ENCODE results near the gene ERGIC1. TPM values are rescaled to one million over a fixed set of nuclear protein-coding genes. Genes with fewer than 3 reads are reported as not detected.

The ERGIC1 gene
- total RNA-seq, 3 donors from 2014 or later (not counting 1 experiment from before 2014, with no cell fraction given), result 86.2 to 126 (median 121) TPM

- no peak for ATAC-seq
- no peak for TF ChIP-seq CTCF (IDR thresholded peaks at IDR 0.05)
- no peak for DNase-seq
- Mint-ChIP-seq H3K4me3 (no peak overlapping the region), H3K36me3 (no peaks in the 10 kb centered on the region), H3K4me1 (peaks cover 13 to 14% of the 10 kb centered on the region in 2 donors), H3K27ac (no peak overlapping the region), H3K9me3 (no peaks in the 10 kb centered on the region), H3K27me3 (ENCODE audit: low read depth in 2 of 2) (no peaks in the 10 kb centered on the region)
- Histone ChIP-seq H3K27me3 (ENCODE audit: control insufficient read depth, insufficient read depth, low read length) (no peaks in the 10 kb centered on the region), H3K4me3 (ENCODE audit: low read length) (no peak overlapping the region), H3K36me3 (ENCODE audit: control insufficient read depth, insufficient read depth, low read length) (peaks cover 15% of the 10 kb centered on the region), H3K9me3 (ENCODE audit: control insufficient read depth, insufficient read depth, low read length) (no peaks in the 10 kb centered on the region), H3K4me1 (ENCODE audit: control insufficient read depth, insufficient read depth, low read length) (peaks cover 7% of the 10 kb centered on the region), H3K27ac (ENCODE audit: low read length) (no peak overlapping the region)
- intact Hi-C loops (cut with micrococcal nuclease), result loop anchor here (5.0 kb wide), 1 partner anchor 43 kb away; no protein-coding TSS in a partner anchor
- 97% methylated on average over 26 of the region's 26 CpGs for WGBS (ENCODE audit: insufficient coverage)
Observed at GRCh38 chr5:172905346-172906140, 71.5 kb downstream of the ERGIC1 start.

- H3K4me1 Mint-ChIP-seq, result peaks cover 13 to 15% of the 10 kb centered on the region in 2 donors
- Histone ChIP-seq H3K4me3 (ENCODE audit: low read length) (no peak overlapping the region), H3K27me3 (ENCODE audit: control insufficient read depth, insufficient read depth, low read length) (no peaks in the 10 kb centered on the region), H3K27ac (ENCODE audit: low read length) (no peak overlapping the region), H3K36me3 (ENCODE audit: control insufficient read depth, insufficient read depth, low read length) (peaks cover 18% of the 10 kb centered on the region), H3K4me1 (ENCODE audit: control insufficient read depth, insufficient read depth, low read length) (peaks cover 8% of the 10 kb centered on the region), H3K9me3 (ENCODE audit: control insufficient read depth, insufficient read depth, low read length) (no peaks in the 10 kb centered on the region)
- H3K27me3 Mint-ChIP-seq (ENCODE audit: low read depth in 2 of 2), result no peaks in the 10 kb centered on the region
- ATAC-seq (no peak), DNase-seq (no peak)
- H3K27ac Mint-ChIP-seq, result no peak overlapping the region
- TF ChIP-seq CTCF (IDR thresholded peaks at IDR 0.05), result no peak
- WGBS (ENCODE audit: insufficient coverage), result 71% methylated on average over 6 of the region's 6 CpGs
- H3K9me3 Mint-ChIP-seq, result no peaks in the 10 kb centered on the region
- intact Hi-C loops (cut with micrococcal nuclease), result loop anchor here (5.0 kb wide), 1 partner anchor 44 kb away; no protein-coding TSS in a partner anchor
- H3K4me3 Mint-ChIP-seq, result no peak overlapping the region
- no peaks in the 10 kb centered on the region for H3K36me3 Mint-ChIP-seq
Observed at GRCh38 chr5:172906436-172906835, 72.4 kb downstream of the ERGIC1 start.

- 88% methylated on average over 10 of the region's 10 CpGs for WGBS (ENCODE audit: insufficient coverage)
Observed at GRCh38 chr5:172906888-172907287, 72.8 kb downstream of the ERGIC1 start.

More at GRCh38 chr5:172906888-172907287, 72.8 kb downstream of the ERGIC1 start:
- DNase-seq (no peak), ATAC-seq (no peak)
- H3K27ac Mint-ChIP-seq, result no peak overlapping the region
- TF ChIP-seq CTCF (IDR thresholded peaks at IDR 0.05), result no peak
- Histone ChIP-seq H3K9me3 (ENCODE audit: control insufficient read depth, insufficient read depth, low read length) (no peaks in the 10 kb centered on the region), H3K36me3 (ENCODE audit: control insufficient read depth, insufficient read depth, low read length) (peaks cover 16% of the 10 kb centered on the region), H3K27me3 (ENCODE audit: control insufficient read depth, insufficient read depth, low read length) (no peaks in the 10 kb centered on the region), H3K4me3 (ENCODE audit: low read length) (no peak overlapping the region), H3K27ac (ENCODE audit: low read length) (no peak overlapping the region), H3K4me1 (ENCODE audit: control insufficient read depth, insufficient read depth, low read length) (peaks cover 9% of the 10 kb centered on the region)
- peaks cover 13 to 16% of the 10 kb centered on the region in 2 donors for H3K4me1 Mint-ChIP-seq
- H3K27me3 Mint-ChIP-seq (ENCODE audit: low read depth in 2 of 2), result no peaks in the 10 kb centered on the region
- H3K36me3 Mint-ChIP-seq, result no peaks in the 10 kb centered on the region
- intact Hi-C loops (cut with micrococcal nuclease), result loop anchor here (5.0 kb wide), 1 partner anchor 45 kb away; no protein-coding TSS in a partner anchor
- no peaks in the 10 kb centered on the region for H3K9me3 Mint-ChIP-seq
- no peak overlapping the region for H3K4me3 Mint-ChIP-seq

All from natural killer cell (primary cell).